Measurements from ENCODE around the gene ROPN1L. TPM values are rescaled to one million over a fixed set of nuclear protein-coding genes. Genes with fewer than 3 reads are reported as not detected.
A peak's percentile ranks its signal among the peaks of the same experiment; 100 is the strongest.

ROPN1L gene
- total and polyA plus RNA-seq, 2 of the 8 experiments (the other 6 are each of a cell fraction or from before 2014, with no cell fraction given): 0.24 to 0.73 TPM

DNA sequence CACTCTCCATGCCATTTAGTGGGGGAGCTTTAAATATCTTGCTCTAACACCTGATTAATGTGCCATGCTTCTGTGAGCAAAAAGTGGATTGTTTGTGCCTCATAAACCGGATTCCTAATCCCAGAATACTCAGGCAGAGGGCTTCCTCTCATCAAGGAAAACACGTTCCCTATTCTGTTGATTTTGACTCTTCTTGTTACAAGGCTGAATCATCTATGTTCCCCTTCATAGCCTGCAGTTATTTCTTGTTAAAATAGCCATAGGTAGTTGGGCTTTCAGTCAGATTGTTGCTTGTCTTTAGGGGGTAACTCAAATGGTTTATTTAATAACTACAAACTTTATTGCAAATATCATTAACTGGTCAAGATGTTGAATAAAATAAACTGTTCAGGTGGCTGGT is 26.6 kb downstream of the ROPN1L start:
- H3K18ac ChIP-seq (ENCODE audit: extremely low read depth, low read length): 0 out of 2 replicates have a peak overlapping the region, but pooled peaks have one; percentile 36
- H4K8ac ChIP-seq (ENCODE audit: extremely low read depth, insufficient read depth, low read length): no peak overlapping the region
- no peak for FAIRE-seq
- no peak overlapping the region for H2BK5ac ChIP-seq (ENCODE audit: low read depth, low read length)
- H3K56ac ChIP-seq (replicated peaks; ENCODE audit: insufficient read length, low read depth, low read length): no peak overlapping the region
- H3K23ac ChIP-seq (ENCODE audit: insufficient read length): no peak overlapping the region
- ChIA-PET POLR2A (ENCODE audit: partially characterized antibody) (no interaction called here), CTCF (ENCODE audit: partially characterized antibody) (interaction anchor here (0.9 to 2.2 kb wide), 10 partner anchors 11 to 177 kb away, joined by 3 to 6 read pairs (median 4); no protein-coding TSS in a partner anchor)
- H2BK20ac ChIP-seq (ENCODE audit: low read length): no peak overlapping the region
- H4K5ac ChIP-seq (ENCODE audit: insufficient read length, low read depth, low read length): no peak overlapping the region
- no peak overlapping the region for H4K91ac ChIP-seq (replicated peaks; ENCODE audit: insufficient read length, low read length)
- no peak overlapping the region for H2AFZ ChIP-seq (ENCODE audit: low read length)
- no peak overlapping the region for H3K9ac ChIP-seq (replicated peaks in 1 of 4; ENCODE audit: extremely low read depth in 1 of 4, low read depth in 3 of 4, low read length in 3 of 4)
- H4K20me1 ChIP-seq (replicated peaks in 1 of 2; ENCODE audit: control insufficient read depth in 1 of 2, insufficient read depth in 2 of 2, low read length in 2 of 2): no peaks in the 10 kb centered on the region
- no peaks in the 10 kb centered on the region for H3K79me2 ChIP-seq (ENCODE audit: control insufficient read depth in 1 of 2, insufficient read depth in 2 of 2, low read length in 2 of 2)
- H3K27ac ChIP-seq (ENCODE audit: low read depth, low read length): no peak overlapping the region
- H3K79me1 ChIP-seq (ENCODE audit: low read depth, low read length): no peaks in the 10 kb centered on the region
- H2BK15ac ChIP-seq (ENCODE audit: low read length): no peak overlapping the region
- no peak overlapping the region for H3K14ac ChIP-seq (ENCODE audit: insufficient read length)
- 90% methylated on average over 2 of the region's 2 CpGs; no CpG with 5 or more reads in 1 of the 2 experiments for WGBS, 2 experiments (ENCODE audit: extremely low coverage in 1 of 2, insufficient coverage in 1 of 2, insufficient read length in 1 of 2, insufficient replicate concordance in 2 of 2, low coverage in 1 of 2, low lambda C conversion rate in 2 of 2, missing lambda C conversion rate in 1 of 2)
- no peak overlapping the region for H2BK120ac ChIP-seq (replicated peaks; ENCODE audit: low read depth, low read length)
- no peak overlapping the region for H3K4me3 ChIP-seq (ENCODE audit: extremely low read depth in 1 of 4, insufficient read depth in 2 of 4, low read depth in 3 of 4, low read length in 4 of 4)
- no peaks in the 10 kb centered on the region for H3K36me3 ChIP-seq (ENCODE audit: control insufficient read depth in 2 of 4, insufficient read depth in 4 of 4, low read length in 3 of 4)
- H3K4ac ChIP-seq (replicated peaks; ENCODE audit: insufficient read length, low read depth, low read length): no peak overlapping the region
- H3K4me1 ChIP-seq (replicated peaks in 1 of 4; ENCODE audit: control insufficient read depth in 3 of 4, insufficient read depth in 4 of 4, low read length in 3 of 4): peaks cover 5 to 12% (median 8%) of the 10 kb centered on the region in 4 experiments
- no peak for DNase-seq (ENCODE audit: low read depth in 1 of 2, low spot score in 2 of 2)
- 0 out of 2 replicates have a peak overlapping the region, but pooled peaks have one; percentile 77 for H2BK12ac ChIP-seq (ENCODE audit: low read depth, low read length)
- H3K23me2 ChIP-seq (ENCODE audit: low read depth, low read length): no peaks in the 10 kb centered on the region
- H3K27me3 ChIP-seq (replicated peaks in 1 of 4; ENCODE audit: control insufficient read depth in 3 of 4, extremely low read depth in 1 of 4, insufficient read depth in 3 of 4, low read length in 3 of 4): no peaks in the 10 kb centered on the region
- no peak overlapping the region for H3K4me2 ChIP-seq (ENCODE audit: insufficient read depth in 1 of 2, low read depth in 2 of 2, low read length in 2 of 2)
- H2AK5ac ChIP-seq (ENCODE audit: low read depth, low read length): no peak overlapping the region
- H3K9me3 ChIP-seq (ENCODE audit: insufficient read depth in 2 of 2, low read depth in 1 of 2, low read length in 1 of 2): no peaks in the 10 kb centered on the region
- TF ChIP-seq BACH1 (IDR thresholded peaks at IDR 0.05; ENCODE audit: low read length) (no peak), JUN (IDR thresholded peaks at IDR 0.05; ENCODE audit: low read depth, low read length) (no peak), SIN3A (conservative IDR thresholded peaks at IDR 0.05 in 1 of 2, IDR thresholded peaks at IDR 0.05 in 1 of 2; ENCODE audit: low read depth in 1 of 2, low read length in 2 of 2) (no peak), SIX5 (IDR thresholded peaks at IDR 0.05; ENCODE audit: low read depth, low read length) (no peak), GTF2F1 (IDR thresholded peaks at IDR 0.05; ENCODE audit: borderline replicate concordance, low read depth, low read length) (no peak), SAP30 (IDR thresholded peaks at IDR 0.05; ENCODE audit: insufficient read depth, insufficient replicate concordance, low read length) (no peak), EGR1 (IDR thresholded peaks at IDR 0.05; ENCODE audit: borderline replicate concordance, low read depth, low read length) (no peak), SRF (IDR thresholded peaks at IDR 0.05; ENCODE audit: low read depth, low read length) (no peak), HDAC2 (IDR thresholded peaks at IDR 0.05; ENCODE audit: borderline replicate concordance in 1 of 2, low read depth in 2 of 2, low read length in 2 of 2) (no peak), POLR2A (IDR thresholded peaks at IDR 0.05; ENCODE audit: control extremely low read depth in 1 of 2, low read depth in 2 of 2, low read length in 2 of 2) (no peak), SIRT6 (IDR thresholded peaks at IDR 0.05; ENCODE audit: low read length) (no peak), NRF1 (IDR thresholded peaks at IDR 0.05; ENCODE audit: low read depth, low read length) (no peak)
- TF ChIP-seq, protein P1, sequence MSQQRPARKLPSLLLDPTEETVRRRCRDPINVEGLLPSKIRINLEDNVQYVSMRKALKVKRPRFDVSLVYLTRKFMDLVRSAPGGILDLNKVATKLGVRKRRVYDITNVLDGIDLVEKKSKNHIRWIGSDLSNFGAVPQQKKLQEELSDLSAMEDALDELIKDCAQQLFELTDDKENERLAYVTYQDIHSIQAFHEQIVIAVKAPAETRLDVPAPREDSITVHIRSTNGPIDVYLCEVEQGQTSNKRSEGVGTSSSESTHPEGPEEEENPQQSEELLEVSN (IDR thresholded peaks at IDR 0.05): no peak

Measured in H1 (cell line).